ENCODE results near the gene TTC29.

DNA sequence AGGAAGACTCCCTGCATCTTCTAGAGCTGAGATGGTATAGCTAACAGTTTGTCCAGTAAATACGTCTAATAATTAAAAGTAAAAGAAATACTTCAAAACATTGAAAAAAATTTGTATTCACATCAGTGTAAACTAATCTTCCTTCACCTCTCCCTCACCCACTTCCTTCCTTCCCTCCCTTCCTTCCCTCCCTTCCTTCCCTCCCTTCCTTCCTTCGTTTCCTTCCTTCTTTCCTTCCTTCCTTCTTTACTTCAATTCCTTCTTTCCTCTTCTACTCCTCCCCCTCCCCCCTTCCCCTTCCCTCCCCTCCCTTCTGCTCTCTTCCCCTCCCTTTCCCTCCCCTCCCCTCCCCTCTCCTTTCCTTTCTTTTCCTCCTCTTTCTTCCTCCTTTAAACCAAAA, 203.2 kb downstream of the TTC29 start:
- TF ChIP-seq, protein P1, sequence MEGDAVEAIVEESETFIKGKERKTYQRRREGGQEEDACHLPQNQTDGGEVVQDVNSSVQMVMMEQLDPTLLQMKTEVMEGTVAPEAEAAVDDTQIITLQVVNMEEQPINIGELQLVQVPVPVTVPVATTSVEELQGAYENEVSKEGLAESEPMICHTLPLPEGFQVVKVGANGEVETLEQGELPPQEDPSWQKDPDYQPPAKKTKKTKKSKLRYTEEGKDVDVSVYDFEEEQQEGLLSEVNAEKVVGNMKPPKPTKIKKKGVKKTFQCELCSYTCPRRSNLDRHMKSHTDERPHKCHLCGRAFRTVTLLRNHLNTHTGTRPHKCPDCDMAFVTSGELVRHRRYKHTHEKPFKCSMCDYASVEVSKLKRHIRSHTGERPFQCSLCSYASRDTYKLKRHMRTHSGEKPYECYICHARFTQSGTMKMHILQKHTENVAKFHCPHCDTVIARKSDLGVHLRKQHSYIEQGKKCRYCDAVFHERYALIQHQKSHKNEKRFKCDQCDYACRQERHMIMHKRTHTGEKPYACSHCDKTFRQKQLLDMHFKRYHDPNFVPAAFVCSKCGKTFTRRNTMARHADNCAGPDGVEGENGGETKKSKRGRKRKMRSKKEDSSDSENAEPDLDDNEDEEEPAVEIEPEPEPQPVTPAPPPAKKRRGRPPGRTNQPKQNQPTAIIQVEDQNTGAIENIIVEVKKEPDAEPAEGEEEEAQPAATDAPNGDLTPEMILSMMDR (IDR thresholded peaks at IDR 0.05) = no peak
- TF ChIP-seq SMC3 (IDR thresholded peaks at IDR 0.05; ENCODE audit: low read depth, low read length) (no peak), RAD21 (IDR thresholded peaks at IDR 0.05; ENCODE audit: low read length) (no peak), EZH2phosphoT487 (IDR thresholded peaks at IDR 0.05; ENCODE audit: borderline replicate concordance, low read depth) (no peak), RCOR1 (IDR thresholded peaks at IDR 0.05; ENCODE audit: low read length) (no peak), POLR2AphosphoS5 (IDR thresholded peaks at IDR 0.05; ENCODE audit: low read depth, low read length) (no peak), TCF12 (IDR thresholded peaks at IDR 0.05) (no peak)
- TF ChIP-seq, protein P2, sequence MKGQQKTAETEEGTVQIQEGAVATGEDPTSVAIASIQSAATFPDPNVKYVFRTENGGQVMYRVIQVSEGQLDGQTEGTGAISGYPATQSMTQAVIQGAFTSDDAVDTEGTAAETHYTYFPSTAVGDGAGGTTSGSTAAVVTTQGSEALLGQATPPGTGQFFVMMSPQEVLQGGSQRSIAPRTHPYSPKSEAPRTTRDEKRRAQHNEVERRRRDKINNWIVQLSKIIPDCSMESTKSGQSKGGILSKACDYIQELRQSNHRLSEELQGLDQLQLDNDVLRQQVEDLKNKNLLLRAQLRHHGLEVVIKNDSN (IDR thresholded peaks at IDR 0.05; ENCODE audit: borderline replicate concordance, low read depth) = no peak
- TF ChIP-seq, protein P3, sequence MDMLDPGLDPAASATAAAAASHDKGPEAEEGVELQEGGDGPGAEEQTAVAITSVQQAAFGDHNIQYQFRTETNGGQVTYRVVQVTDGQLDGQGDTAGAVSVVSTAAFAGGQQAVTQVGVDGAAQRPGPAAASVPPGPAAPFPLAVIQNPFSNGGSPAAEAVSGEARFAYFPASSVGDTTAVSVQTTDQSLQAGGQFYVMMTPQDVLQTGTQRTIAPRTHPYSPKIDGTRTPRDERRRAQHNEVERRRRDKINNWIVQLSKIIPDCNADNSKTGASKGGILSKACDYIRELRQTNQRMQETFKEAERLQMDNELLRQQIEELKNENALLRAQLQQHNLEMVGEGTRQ (IDR thresholded peaks at IDR 0.05; ENCODE audit: borderline replicate concordance, low read depth, low read length) = no peak
- TF ChIP-seq, protein P4, sequence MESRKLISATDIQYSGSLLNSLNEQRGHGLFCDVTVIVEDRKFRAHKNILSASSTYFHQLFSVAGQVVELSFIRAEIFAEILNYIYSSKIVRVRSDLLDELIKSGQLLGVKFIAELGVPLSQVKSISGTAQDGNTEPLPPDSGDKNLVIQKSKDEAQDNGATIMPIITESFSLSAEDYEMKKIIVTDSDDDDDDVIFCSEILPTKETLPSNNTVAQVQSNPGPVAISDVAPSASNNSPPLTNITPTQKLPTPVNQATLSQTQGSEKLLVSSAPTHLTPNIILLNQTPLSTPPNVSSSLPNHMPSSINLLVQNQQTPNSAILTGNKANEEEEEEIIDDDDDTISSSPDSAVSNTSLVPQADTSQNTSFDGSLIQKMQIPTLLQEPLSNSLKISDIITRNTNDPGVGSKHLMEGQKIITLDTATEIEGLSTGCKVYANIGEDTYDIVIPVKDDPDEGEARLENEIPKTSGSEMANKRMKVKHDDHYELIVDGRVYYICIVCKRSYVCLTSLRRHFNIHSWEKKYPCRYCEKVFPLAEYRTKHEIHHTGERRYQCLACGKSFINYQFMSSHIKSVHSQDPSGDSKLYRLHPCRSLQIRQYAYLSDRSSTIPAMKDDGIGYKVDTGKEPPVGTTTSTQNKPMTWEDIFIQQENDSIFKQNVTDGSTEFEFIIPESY (IDR thresholded peaks at IDR 0.05; ENCODE audit: borderline replicate concordance, low read depth) = no peak
- TF ChIP-seq, protein P5, sequence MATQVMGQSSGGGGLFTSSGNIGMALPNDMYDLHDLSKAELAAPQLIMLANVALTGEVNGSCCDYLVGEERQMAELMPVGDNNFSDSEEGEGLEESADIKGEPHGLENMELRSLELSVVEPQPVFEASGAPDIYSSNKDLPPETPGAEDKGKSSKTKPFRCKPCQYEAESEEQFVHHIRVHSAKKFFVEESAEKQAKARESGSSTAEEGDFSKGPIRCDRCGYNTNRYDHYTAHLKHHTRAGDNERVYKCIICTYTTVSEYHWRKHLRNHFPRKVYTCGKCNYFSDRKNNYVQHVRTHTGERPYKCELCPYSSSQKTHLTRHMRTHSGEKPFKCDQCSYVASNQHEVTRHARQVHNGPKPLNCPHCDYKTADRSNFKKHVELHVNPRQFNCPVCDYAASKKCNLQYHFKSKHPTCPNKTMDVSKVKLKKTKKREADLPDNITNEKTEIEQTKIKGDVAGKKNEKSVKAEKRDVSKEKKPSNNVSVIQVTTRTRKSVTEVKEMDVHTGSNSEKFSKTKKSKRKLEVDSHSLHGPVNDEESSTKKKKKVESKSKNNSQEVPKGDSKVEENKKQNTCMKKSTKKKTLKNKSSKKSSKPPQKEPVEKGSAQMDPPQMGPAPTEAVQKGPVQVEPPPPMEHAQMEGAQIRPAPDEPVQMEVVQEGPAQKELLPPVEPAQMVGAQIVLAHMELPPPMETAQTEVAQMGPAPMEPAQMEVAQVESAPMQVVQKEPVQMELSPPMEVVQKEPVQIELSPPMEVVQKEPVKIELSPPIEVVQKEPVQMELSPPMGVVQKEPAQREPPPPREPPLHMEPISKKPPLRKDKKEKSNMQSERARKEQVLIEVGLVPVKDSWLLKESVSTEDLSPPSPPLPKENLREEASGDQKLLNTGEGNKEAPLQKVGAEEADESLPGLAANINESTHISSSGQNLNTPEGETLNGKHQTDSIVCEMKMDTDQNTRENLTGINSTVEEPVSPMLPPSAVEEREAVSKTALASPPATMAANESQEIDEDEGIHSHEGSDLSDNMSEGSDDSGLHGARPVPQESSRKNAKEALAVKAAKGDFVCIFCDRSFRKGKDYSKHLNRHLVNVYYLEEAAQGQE (IDR thresholded peaks at IDR 0.05; ENCODE audit: low read depth, low read length) = no peak

Data from SK-N-SH (cell line).